ENCODE results near the gene RXRB.
"Not testable (repeated sequence)": the region's sequence is repeated elsewhere in the genome, so short reads cannot be mapped to it uniquely, and the experiment has no call there.

Gene RXRB

DNA sequence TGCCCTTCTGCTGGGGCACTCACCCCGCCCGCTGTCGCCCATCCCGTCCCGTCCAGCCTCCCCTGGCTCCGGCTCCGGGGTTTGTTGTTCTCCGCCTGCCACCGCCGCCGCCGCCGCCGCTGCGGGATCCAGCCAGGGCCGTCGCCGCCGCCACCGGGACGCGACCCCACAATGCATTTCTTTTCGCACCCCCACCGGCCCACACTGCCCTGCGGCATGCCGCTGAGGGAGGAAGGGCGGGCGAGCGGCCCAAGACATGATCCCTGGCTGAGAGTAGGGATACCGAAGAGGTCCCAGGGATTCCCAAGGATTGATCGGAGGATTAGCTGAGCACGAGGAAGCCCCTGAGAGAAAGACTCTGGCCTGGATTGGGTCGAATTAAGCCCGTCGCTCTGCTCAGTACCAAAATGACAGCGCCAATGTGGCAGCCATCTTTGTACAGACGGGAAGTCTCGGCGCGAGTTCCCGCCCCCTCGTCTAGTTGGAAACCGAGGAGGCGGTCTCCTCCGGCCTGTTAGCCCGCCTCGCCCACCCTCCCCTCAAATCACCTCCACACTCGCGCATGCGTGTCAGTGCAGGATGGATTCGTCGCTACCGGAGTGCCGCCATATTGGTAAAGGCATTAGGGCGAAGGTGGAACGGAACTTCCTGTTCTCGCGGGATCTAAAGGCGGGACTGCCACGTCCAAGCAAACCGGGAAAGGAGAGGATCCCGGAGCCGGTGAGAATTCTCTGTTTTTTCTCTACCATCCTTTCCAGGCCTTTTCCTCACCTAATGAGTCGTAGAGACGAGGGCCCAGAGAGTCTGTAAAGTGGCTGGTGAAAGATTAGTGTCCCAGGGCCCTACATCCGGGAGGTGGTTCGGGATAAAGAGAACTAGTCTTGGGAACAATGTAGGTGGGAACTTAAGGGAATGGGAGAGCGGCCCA, at the start of gene RXRB, which contains the start of gene SLC39A7:
RXRB (minus strand) TSS at position 447 of the 928 bp plus-strand sequence; CDS start at position 258, 189 bp downstream.
SLC39A7 (plus strand) TSS at position 649 of the 928 bp plus-strand sequence. CDS start 379 bp downstream, outside the sequence.
- DNase-seq = peak; percentile 90

DNA sequence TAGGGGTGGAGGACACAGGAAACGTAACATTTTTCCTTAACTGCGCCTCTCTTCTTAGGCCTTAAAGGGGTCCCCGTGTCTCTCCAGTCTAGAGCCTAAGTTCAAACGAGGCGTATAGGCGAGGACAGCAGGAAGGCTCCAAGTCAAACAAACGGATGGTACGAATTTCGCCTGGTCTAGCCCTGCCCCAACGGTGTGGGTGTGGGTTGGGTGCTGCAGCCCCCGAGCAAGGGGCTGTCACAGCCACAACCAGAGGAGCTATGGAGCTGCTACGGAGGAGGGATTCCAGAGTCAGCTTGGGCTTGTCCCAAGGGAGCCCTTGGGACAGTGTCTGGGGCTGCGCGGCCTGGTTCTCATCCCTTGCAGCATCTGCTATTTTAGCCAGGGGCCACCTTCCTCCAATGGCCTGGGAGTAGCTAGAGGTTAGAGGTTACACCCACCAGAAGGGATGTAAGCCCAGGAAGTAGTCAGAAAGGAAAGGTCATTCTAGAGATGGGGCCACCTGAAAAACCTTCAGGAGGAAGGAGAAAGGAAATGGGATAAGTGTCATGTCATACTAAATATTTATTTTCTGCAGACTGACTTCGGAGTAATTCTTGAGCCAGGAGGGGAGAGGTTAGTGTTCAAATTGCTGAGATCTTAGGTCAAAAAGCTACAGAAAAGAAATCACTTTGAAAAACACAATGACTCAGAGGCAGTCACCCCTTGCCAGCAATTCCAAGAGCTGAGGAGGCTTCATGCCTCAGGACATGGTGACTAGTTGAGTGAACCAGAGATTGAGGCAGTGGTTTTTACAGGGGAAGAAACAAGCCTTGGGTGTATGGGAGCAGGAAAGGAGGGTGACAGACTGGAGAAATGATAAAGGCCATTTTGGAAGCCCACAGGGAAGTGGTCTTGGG, 49.5 kb upstream of the RXRB start:
- DNase-seq = no peak

DNA sequence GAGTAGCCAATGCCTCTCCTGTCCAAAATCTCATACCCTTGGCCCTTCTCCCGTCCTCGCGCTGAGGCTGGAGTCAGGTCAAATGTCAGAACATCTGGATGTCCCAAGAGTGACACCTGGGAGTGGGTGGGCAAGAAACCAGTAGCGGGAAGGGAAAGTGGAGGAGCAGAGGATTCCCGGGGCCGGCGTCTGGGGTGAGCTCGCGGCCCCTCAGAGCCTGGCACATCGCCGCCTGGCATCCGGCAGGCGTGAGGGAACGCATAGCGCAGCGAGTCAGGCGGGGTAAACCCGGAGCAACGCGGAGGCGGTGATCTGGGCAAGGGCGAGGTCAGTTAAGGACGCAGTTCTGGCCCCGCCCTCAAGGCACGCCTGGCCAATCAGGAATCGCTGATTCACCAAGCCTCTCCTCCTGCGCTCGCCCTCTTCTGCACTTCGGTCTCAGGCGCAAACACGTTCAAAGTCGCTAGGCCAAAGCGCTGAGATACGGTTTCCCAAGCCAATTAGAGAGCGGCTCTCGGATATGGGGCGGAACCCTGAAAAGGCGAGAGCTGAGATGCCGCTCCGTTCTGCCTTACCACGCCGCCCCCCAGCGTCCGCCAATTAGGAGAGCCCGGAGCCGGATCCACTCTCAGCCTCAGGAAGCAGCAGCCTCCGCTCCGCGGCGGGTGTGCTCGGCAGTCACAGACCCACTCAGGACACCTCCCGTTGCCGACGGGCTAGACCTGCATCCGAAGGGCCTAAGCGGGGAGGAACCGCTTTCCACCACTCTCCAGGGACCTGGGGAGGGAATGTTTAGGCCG, 48.7 kb upstream of the RXRB start:
- DNase-seq = peak; percentile 97

GRCh38 chr6:33248643-33248931, 48.1 kb upstream of the RXRB start:
- no peak for DNase-seq

DNA sequence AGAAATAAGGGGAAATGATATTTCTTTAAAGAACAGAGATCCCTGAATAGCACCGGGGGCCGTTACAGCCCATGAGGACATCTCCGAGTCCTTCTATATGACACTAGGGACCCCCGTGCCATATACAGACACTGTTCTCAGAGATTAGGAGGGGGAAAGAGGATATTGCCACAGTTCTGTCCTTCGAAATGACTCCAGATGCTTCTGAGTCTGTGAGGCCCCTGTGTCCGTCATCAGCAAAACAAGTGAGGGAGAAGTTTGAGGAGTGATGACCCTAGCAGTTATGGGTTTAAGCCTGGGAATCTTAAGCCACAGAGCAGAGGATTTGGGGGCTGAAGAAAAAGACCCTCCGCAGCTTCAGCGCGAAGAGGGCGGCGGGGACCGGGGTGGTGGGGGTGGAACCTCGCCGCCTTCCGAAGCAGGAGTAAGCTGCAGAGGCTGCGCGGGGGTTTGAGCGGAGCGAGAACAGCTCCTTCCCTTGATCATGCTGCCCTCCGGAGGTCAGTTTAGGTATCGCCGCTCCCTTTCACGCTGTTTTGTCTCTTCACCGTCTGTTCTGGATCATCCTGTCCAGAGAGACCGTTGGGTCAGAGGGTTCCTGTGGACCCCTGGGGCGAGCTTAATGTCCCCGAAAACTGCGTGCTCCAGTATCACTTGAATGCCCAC, 47.6 kb upstream of the RXRB start:
- DNase-seq = peak; percentile 27

DNA sequence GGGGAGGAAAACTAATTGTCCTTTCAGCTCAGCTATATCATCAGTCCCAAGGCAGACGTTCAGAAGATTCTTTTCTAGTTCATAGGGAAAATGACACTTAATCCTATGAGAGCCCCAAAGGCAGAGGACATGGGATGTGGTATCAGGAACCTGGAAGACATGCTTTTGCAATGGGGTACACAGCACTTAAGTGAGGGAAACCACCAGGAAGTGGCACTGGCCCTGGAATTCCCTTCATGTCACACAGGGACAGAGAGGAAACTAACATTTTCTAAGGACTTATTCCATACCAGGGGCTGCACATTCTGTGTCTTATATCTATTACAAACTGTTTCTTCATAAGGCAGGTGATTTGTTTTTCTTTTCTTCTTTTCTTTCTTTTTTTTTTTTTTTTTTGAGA, 43.0 kb upstream of the RXRB start:
- DNase-seq = no peak

DNA sequence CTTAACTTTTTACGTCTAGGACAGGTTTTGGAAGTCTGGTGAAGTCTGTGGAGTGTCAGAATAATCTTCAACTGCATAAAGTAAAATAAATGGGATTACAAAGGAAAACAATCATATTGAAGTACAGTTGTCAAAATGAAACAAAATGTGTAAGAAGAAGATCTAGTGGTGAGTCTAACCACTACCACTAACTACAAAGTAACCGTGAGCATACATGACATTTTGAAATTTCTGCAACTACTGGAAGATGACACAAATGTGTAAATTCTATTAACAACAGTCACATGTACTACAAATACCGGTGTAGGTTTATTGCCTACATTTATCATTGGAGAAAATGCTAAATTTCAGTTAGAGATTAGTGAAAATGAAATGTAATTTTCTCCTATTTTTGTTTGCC, 41.5 kb upstream of the RXRB start:
- no peak for DNase-seq

GRCh38 chr6:33237741-33238140, 37.3 kb upstream of the RXRB start:
- no peak for DNase-seq

DNA sequence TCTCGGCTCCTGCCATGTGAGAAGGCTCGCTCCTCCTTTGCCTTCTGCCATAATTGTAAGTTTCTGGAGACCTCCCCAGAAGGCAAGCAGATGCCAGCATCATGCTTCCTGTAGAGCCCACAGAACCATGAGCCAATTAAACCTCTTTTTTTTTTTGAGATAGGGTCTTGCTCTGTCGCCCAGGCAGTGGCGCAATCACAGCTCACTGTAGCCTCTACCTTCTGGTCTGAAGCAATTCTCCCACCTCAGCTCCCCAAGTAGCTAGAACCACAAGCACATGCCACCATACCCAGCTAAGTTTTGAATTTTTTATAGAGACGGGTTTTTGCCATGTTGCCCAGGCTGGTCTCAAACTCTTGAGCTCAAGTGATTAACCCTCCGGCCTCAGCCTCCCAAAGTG, 36.4 kb upstream of the RXRB start:
- DNase-seq = no peak

DNA sequence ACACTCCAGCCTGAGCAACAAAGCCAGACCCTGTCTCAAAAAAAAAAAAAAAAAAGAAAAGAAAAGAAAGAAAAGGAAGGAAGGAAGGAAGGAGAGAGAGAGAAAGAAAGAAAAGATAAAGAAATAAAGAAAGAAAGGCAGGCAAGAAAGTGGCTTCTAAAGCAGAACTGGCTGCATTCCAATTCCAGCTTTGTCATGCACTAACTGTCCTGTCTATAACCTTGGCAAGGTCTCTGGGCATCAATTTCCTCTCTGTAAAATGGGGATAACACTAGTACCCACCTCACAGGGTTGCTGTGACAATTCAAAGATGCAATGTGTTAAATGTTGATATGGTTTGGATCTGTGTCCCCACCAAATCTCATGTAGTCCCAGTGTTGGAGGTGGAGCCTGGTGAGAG, 35.9 kb upstream of the RXRB start:
- no peak for DNase-seq

GRCh38 chr6:33235221-33235634, 34.8 kb upstream of the RXRB start:
- DNase-seq = no peak

DNA sequence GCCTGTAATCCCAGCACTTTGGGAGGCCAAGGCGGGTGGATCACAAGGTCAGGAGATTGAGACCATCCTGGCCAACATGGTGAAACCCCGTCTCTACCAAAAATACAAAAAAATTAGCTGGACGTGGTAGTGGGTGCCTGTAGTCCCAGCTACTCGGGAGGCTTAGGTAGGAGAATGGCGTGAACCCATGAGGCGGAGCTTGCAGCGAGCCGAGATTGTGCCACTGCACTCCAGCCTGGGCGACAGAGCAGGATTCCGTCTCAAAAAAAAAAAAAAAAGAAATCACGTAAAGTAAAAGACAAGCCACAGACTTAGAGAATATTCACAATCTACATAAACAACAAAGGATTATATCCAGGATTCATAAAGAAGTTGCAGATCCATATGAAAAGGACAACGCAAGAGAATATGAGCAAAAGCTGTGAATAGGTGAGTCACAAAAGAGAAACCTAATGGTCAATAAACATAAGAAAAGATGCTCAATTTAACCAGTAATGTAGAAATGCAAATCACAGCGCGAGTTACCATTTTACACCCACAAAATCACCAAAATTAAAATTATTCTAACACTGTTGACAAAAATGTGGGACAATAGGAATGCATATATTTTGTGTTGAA, 26.1 kb upstream of the RXRB start:
- DNase-seq = not testable (repeated sequence)

GRCh38 chr6:33217681-33218080, 17.2 kb upstream of the RXRB start:
- DNase-seq = no peak

GRCh38 chr6:33217246-33217645, 16.8 kb upstream of the RXRB start:
- no peak for DNase-seq

GRCh38 chr6:33216117-33216649, 15.7 kb upstream of the RXRB start:
- no peak for DNase-seq

GRCh38 chr6:33215271-33216116, 15.0 kb upstream of the RXRB start:
- no peak for DNase-seq

DNA sequence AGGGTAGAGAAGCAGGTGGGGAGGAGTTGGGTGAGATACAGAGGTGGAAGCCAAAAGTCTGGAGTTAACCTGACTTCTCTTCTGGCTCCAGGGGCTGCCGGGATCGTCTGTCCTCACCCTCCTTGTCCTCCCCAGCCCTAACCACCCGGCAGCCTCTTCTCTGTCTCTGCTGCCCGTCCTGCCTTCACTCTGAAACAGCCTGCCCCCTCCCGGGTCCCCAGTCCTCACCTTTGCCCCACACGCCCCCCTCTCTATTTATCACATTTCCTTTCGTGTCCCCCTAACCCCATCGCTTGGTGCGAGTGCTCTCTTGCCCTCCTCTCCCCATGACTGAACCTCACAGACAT, 13.5 kb upstream of the RXRB start:
- no peak for DNase-seq

- DNase-seq = no peak
These were observed 12.9 kb upstream of the RXRB start for GRCh38 chr6:33213166-33213988.

DNA sequence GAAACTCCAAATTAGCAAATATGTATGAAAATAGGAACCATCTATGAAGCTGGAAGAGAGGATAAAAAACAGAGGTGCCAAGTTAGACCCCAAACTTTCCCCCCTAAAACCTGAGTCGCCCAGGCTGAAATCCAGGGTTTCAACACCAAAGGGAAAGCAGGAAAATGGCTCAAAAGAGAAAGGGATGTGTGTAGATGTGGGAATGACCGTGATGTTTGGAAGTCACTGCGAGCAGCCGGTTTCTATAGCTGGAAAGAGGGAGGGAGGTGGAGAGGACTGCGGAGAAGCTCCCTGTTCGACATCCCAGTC, 12.3 kb upstream of the RXRB start:
- no peak for DNase-seq

Data from NCI-H2107 (cell line).